ENCODE measurements around the gene BIN2.

- no peak for TF ChIP-seq ATF2 (CRISPR knock-in tag; IDR thresholded peaks at IDR 0.05; ENCODE audit: borderline replicate concordance, low read depth)
- TF ChIP-seq USF2 (CRISPR knock-in tag; IDR thresholded peaks at IDR 0.05): no peak
- TF ChIP-seq ZNF423 (CRISPR knock-in tag; IDR thresholded peaks at IDR 0.05): no peak
- no peak; the same call in 1 of the 2 replicates for TF ChIP-seq CTCF (IDR thresholded peaks at IDR 0.05)
- no peak for TF ChIP-seq GABPB1 (CRISPR knock-in tag; IDR thresholded peaks at IDR 0.05)
- peak; percentile 64 for TF ChIP-seq SP1 (CRISPR knock-in tag; conservative IDR thresholded peaks at IDR 0.05)
- TF ChIP-seq ZSCAN18 (CRISPR knock-in tag; IDR thresholded peaks at IDR 0.05): no peak
- TF ChIP-seq NR1H2 (CRISPR knock-in tag; IDR thresholded peaks at IDR 0.05): no peak
- no peak for TF ChIP-seq KAT7 (CRISPR knock-in tag; IDR thresholded peaks at IDR 0.05; ENCODE audit: borderline replicate concordance)
Measured at GRCh38 chr12:51269174-51270066, 54.6 kb downstream of the BIN2 start.

All from WTC11 (cell line).